ENCODE data around the gene LRRFIP1. TPM values are rescaled to one million over a fixed set of nuclear protein-coding genes. Genes with fewer than 3 reads are reported as not detected.
"Not testable (repeated sequence)": the region's sequence is repeated elsewhere in the genome, so short reads cannot be mapped to it uniquely, and the experiment has no call there.

LRRFIP1 gene
- total RNA-seq, 1 donor from 2014 or later: 37.1 TPM

- H3K36me3 Mint-ChIP-seq (ENCODE audit: low read depth): peaks cover 19% of the 10 kb centered on the region
- H3K4me1 Mint-ChIP-seq: peaks cover 4% of the 10 kb centered on the region
- H3K9me3 Mint-ChIP-seq: no peaks in the 10 kb centered on the region
- H3K27ac Mint-ChIP-seq (ENCODE audit: unreplicated experiment): no peak overlapping the region
- no peak overlapping the region for H3K4me3 Mint-ChIP-seq
- no peak for TF ChIP-seq CTCF (conservative IDR thresholded peaks at IDR 0.05)
- DNase-seq (ENCODE audit: low read depth, low spot score): no peak
- no peaks in the 10 kb centered on the region for H3K27me3 Mint-ChIP-seq (ENCODE audit: low read depth)
These were observed 121.6 kb downstream of the LRRFIP1 start for GRCh38 chr2:237749002-237749401.

GRCh38 chr2:237749961-237750360, 122.6 kb downstream of the LRRFIP1 start:
- H3K27ac Mint-ChIP-seq (ENCODE audit: unreplicated experiment): no peak overlapping the region
- no peaks in the 10 kb centered on the region for H3K27me3 Mint-ChIP-seq (ENCODE audit: low read depth)
- no peaks in the 10 kb centered on the region for H3K9me3 Mint-ChIP-seq
- no peak for TF ChIP-seq CTCF (conservative IDR thresholded peaks at IDR 0.05)
- H3K36me3 Mint-ChIP-seq (ENCODE audit: low read depth): peaks cover 23% of the 10 kb centered on the region
- H3K4me3 Mint-ChIP-seq: no peak overlapping the region
- DNase-seq (ENCODE audit: low read depth, low spot score): no peak
- H3K4me1 Mint-ChIP-seq: peaks cover 3% of the 10 kb centered on the region

GRCh38 chr2:237750441-237750840, 123.1 kb downstream of the LRRFIP1 start:
- not testable (repeated sequence) for H3K4me1 Mint-ChIP-seq
- H3K36me3 Mint-ChIP-seq (ENCODE audit: low read depth): peaks cover 23% of the 10 kb centered on the region

GRCh38 chr2:237752761-237753165, 125.4 kb downstream of the LRRFIP1 start:
- Mint-ChIP-seq H3K4me1 (no peaks in the 10 kb centered on the region), H3K9me3 (no peaks in the 10 kb centered on the region), H3K27ac (ENCODE audit: unreplicated experiment) (no peak overlapping the region), H3K27me3 (ENCODE audit: low read depth) (no peaks in the 10 kb centered on the region), H3K4me3 (no peak overlapping the region), H3K36me3 (ENCODE audit: low read depth) (peaks cover 33% of the 10 kb centered on the region)
- DNase-seq (ENCODE audit: low read depth, low spot score): no peak
- TF ChIP-seq CTCF (conservative IDR thresholded peaks at IDR 0.05): no peak

More at GRCh38 chr2:237750441-237750840, 123.1 kb downstream of the LRRFIP1 start:
- H3K9me3 Mint-ChIP-seq; DNase-seq (ENCODE audit: low read depth, low spot score); H3K27ac Mint-ChIP-seq (ENCODE audit: unreplicated experiment); H3K27me3 Mint-ChIP-seq (ENCODE audit: low read depth); H3K4me3 Mint-ChIP-seq: not testable (repeated sequence)

- no peak for DNase-seq (ENCODE audit: low read depth, low spot score)
- TF ChIP-seq CTCF (conservative IDR thresholded peaks at IDR 0.05): no peak
- peaks cover 39% of the 10 kb centered on the region for H3K36me3 Mint-ChIP-seq (ENCODE audit: low read depth)
- no peak overlapping the region for H3K4me3 Mint-ChIP-seq
- H3K27ac Mint-ChIP-seq (ENCODE audit: unreplicated experiment): no peak overlapping the region
- no peaks in the 10 kb centered on the region for H3K9me3 Mint-ChIP-seq
- H3K4me1 Mint-ChIP-seq: no peaks in the 10 kb centered on the region
- H3K27me3 Mint-ChIP-seq (ENCODE audit: low read depth): no peaks in the 10 kb centered on the region
These were observed 126.8 kb downstream of the LRRFIP1 start for GRCh38 chr2:237754182-237754581.

GRCh38 chr2:237754626-237755248, 127.3 kb downstream of the LRRFIP1 start:
- no peak overlapping the region for H3K27ac Mint-ChIP-seq (ENCODE audit: unreplicated experiment)
- H3K4me3 Mint-ChIP-seq: no peak overlapping the region
- H3K36me3 Mint-ChIP-seq (ENCODE audit: low read depth): peaks cover 34% of the 10 kb centered on the region
- no peaks in the 10 kb centered on the region for H3K4me1 Mint-ChIP-seq
- no peak for TF ChIP-seq CTCF (conservative IDR thresholded peaks at IDR 0.05)
- no peaks in the 10 kb centered on the region for H3K27me3 Mint-ChIP-seq (ENCODE audit: low read depth)
- no peaks in the 10 kb centered on the region for H3K9me3 Mint-ChIP-seq
- DNase-seq (ENCODE audit: low read depth, low spot score): no peak

Data from neural crest cell (in vitro differentiated cells).